SK-N-MC (cell line): ENCODE data around the gene UTF1.

Experiments used
- EZH2 ChIP-seq: fragments of 200-600 bp; sonication (generic); IDR thresholded peaks from one replicate; pipeline ENCODE4 v1.6.1; 2017; ENCODE audit warnings: antibody characterized with exemption
- POLR2AphosphoS5 ChIP-seq: IDR thresholded peaks from 2 replicates; pipeline ENCODE4 v1.6.1; 2012; ENCODE audit warnings: mild to moderate bottlenecking, low read depth, low read length, borderline replicate concordance

DNA sequence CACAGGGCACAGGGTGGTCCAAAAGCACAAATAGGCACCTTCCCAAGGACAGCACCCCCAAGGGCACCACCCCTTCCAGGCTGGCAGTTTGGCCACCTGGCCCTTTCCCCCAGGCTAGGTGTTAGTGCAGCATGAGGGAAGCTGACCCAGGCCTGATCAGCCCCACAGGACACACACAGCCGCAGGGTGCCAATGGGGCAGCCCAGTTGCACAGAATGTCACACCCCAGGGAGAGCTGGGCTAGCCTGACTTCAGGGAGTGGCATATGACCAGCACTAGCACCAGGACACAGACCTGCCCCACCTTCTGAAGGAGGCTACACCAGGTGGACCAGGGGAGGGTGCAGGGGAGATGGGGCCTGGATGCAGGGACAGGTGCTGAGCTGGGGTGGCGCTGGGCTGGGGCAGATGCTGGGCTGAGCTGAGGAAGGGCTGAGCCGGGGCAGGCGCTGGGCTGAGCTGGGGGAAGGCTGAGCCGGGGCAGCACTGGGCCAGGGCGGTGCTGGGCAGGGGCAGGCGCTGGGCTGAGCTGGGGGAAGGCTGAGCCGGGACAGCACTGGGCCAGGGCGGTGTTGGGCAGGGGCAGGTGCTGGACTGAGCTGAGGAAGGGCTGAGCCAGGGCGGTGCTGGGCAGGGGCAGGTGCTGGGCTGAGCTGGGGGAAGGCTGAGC, 50.5 kb downstream of the UTF1 start:
- TF ChIP-seq EZH2 (no peak), POLR2AphosphoS5 (no peak)
